K562 (cell line): ENCODE measurements around the gene ETV7. TPM values are rescaled to one million over a fixed set of nuclear protein-coding genes. Genes with fewer than 3 reads are reported as not detected.
A peak's percentile ranks its signal among the peaks of the same experiment; 100 is the strongest.

Source experiments
- ATAC-seq: fragments of 200-7000 bp; cut with Tn5 transposase; 3 replicates; pipeline ENCODE4 v1.9.1; 2020; ENCODE audit warnings: moderate library complexity
- BruUV-seq: library from RNA; stranded (reverse); fragments of 400-500 nt; replicated peaks from 2 replicates; lab custom pipeline; 2021; lab: Mats Ljungman, UMichigan
- CTCF ChIA-PET: fragments of 300-600 bp; formaldehyde crosslinking; extraction: SDS; loops from one replicate; lab custom pipeline; 2021; ENCODE audit warnings: low intra/inter-chr PET ratio; lab: Yijun Ruan, JAX
- POLR2A ChIA-PET: fragments of 300-600, 350-650 bp; sonication (Branson Sonifier 250); formaldehyde crosslinking; extraction: SDS; loops from one replicate; lab custom pipeline; 2021; ENCODE audit warnings: antibody characterized with exemption, inconsistent platforms; lab: Yijun Ruan, JAX
- DNase-seq, 4 experiments: peaks; one replicate each; pipeline versions ENCODE4 v3.0.0 to v3.0.0-alpha.2; 2011 to 2018; ENCODE audit warnings: low spot score in 3 of 4, mixed read lengths in 3 of 4; ENCODE audit errors: extremely low read depth in 1 of 4
- FAIRE-seq: peaks from 2 replicates; lab custom pipeline; 2011; peaks lifted over from hg19 to GRCh38; lab: Jason Lieb, UNC
- H2AFZ ChIP-seq: 2 replicates; pipeline ENCODE4 v1.6.0; 2011; ENCODE audit warnings: low read depth, low read length, control low read depth, inconsistent platforms
- H3K27ac ChIP-seq: fragments of 200-600 bp; 3 replicates; pipeline ENCODE4 v1.8.0; 2011; ENCODE audit warnings: low read depth, mild to moderate bottlenecking, control low read depth, inconsistent platforms, low read length, moderate library complexity, mixed read lengths; ENCODE audit errors: extremely low read depth
- H3K27me3 ChIP-seq, 2 experiments: fragments of 300-600 bp in 1 of 2; 2 replicates in 1 of 2; 3 replicates in 1 of 2; pipeline versions ENCODE4 v1.6.0 to v1.8.0; 2011; ENCODE audit warnings: inconsistent platforms in 2 of 2, low read length in 2 of 2, mild to moderate bottlenecking in 1 of 2, mixed read lengths in 1 of 2, moderate library complexity in 1 of 2; ENCODE audit not compliant: control insufficient read depth in 2 of 2, insufficient read depth in 2 of 2
- H3K36me3 ChIP-seq: fragments of 300-600 bp; 3 replicates; pipeline ENCODE4 v1.8.0; 2011; ENCODE audit warnings: mild to moderate bottlenecking, low read length, inconsistent platforms; ENCODE audit not compliant: control insufficient read depth, insufficient read depth
- H3K4me1 ChIP-seq, 2 experiments: fragments of 200-600 bp in 1 of 2; replicated peaks in 1 of 2; 2 replicates in 1 of 2; 3 replicates in 1 of 2; pipeline versions ENCODE4 v1.5.1 to v1.8.0; 2011; ENCODE audit warnings: inconsistent platforms in 2 of 2, low read length in 2 of 2, mild to moderate bottlenecking in 1 of 2, mixed read lengths in 1 of 2, moderate library complexity in 1 of 2; ENCODE audit not compliant: control insufficient read depth in 2 of 2, insufficient read depth in 2 of 2
- H3K4me2 ChIP-seq: 2 replicates; pipeline ENCODE4 v1.6.1; 2011; ENCODE audit warnings: low read length, control low read depth, inconsistent platforms, mixed read lengths; ENCODE audit not compliant: insufficient read depth
- H3K4me3 ChIP-seq: fragments of 200-600 bp; sonication (generic), shearing (Covaris generic); 2 replicates; pipeline ENCODE4 v1.5.1; 2016; ENCODE audit warnings: control low read depth, inconsistent platforms
- H3K79me2 ChIP-seq: fragments of 200-600 bp; 3 replicates; pipeline ENCODE4 v1.8.0; 2011; ENCODE audit warnings: low read length, inconsistent platforms; ENCODE audit not compliant: control insufficient read depth, insufficient read depth
- H3K9ac ChIP-seq, 2 experiments: 2 replicates each; pipeline versions ENCODE4 v1.6.0 to v1.6.1; 2011; ENCODE audit warnings: low read depth in 2 of 2, low read length in 2 of 2, control low read depth in 1 of 2, inconsistent platforms in 1 of 2, mild to moderate bottlenecking in 1 of 2, mixed read lengths in 1 of 2; ENCODE audit not compliant: insufficient read depth in 1 of 2
- H3K9me1 ChIP-seq: one replicate; pipeline ENCODE4 v1.6.0; 2011; ENCODE audit warnings: inconsistent platforms, mild to moderate bottlenecking, low read length, moderate library complexity; ENCODE audit not compliant: control insufficient read depth, insufficient read depth
- H3K9me3 ChIP-seq: replicated peaks from 2 replicates; pipeline ENCODE4 v1.5.1; 2011; ENCODE audit warnings: low read depth, low read length, inconsistent platforms; ENCODE audit not compliant: control insufficient read depth, insufficient read depth
- H4K20me1 ChIP-seq: replicated peaks from 2 replicates; pipeline ENCODE4 v1.6.1; 2011; ENCODE audit warnings: low read length, inconsistent platforms, mixed read lengths; ENCODE audit not compliant: control insufficient read depth, insufficient read depth
- CREB3 ChIP-seq: fragments of 450-650 bp; conservative IDR thresholded peaks from 2 replicates; pipeline ENCODE4 v1.6.1; 2016; ENCODE audit warnings: missing genetic modification characterization, low read depth, mild to moderate bottlenecking, missing compliant biosample characterization, moderate library complexity
- MAX ChIP-seq: sonication (generic); formaldehyde crosslinking; IDR thresholded peaks from 2 replicates; pipeline ENCODE4 v1.9.0; 2022; ENCODE audit warnings: mild to moderate bottlenecking, missing genetic modification reagents
- PHF8 ChIP-seq: fragments of 200-600 bp; sonication (generic); IDR thresholded peaks from 2 replicates; pipeline ENCODE4 v1.6.1; 2012; ENCODE audit warnings: mixed run types, mild to moderate bottlenecking, inconsistent platforms, low read length, moderate library complexity, borderline replicate concordance
- WGBS: fragments of 100-300 bp; shearing (Covaris generic); methylation state at CpG from one replicate; pipeline ENCODE4 v1.1.6; 2016; ENCODE audit warnings: low coverage, mixed read lengths; ENCODE audit not compliant: insufficient coverage; ENCODE audit errors: missing lambda C conversion rate; 5-methylcytosine and 5-hydroxymethylcytosine counted together
- in situ Hi-C: fragments of 300-500 bp; cut with MboI; formaldehyde crosslinking; loops from 4 replicates; pipeline ENCODE4 v1.15.0; 2018; ENCODE audit warnings: inconsistent platforms, mixed read lengths
- intact Hi-C: fragments of 100-400 bp; cut with micrococcal nuclease; formaldehyde crosslinking; loops from 2 replicates; pipeline ENCODE4 v1.14.2; 2022
- polyA plus RNA-seq, 8 experiments: library from polyadenylated mRNA; depleted of rRNA in 4 of 8; stranded (reverse) in 5 of 8; unstranded in 3 of 8; fragments of >200 nt; fragmentation: Nextera tagmentation in 2 of 8; fragmentation: Illumina TruSeq in 1 of 8; extraction: Ambion mirVana in 2 of 8; extraction: Trizol in 1 of 8; gene quantifications; 2 replicates each; pipeline versions ENCODE4 v1.2.1 to v1.2.3, GENCODE V29; 2011 to 2014; ENCODE audit warnings: inconsistent platforms in 1 of 8, missing spikeins in 1 of 8
- total RNA-seq, 7 experiments: library from RNA; depleted of rRNA in 6 of 7; stranded (reverse); fragments of >200 nt in 6 of 7; fragmentation: Illumina TruSeq in 2 of 7; extraction: Trizol in 2 of 7; gene quantifications; 2 replicates each; pipeline versions ENCODE4 v1.2.1 to v1.2.3, GENCODE V29; 2011 to 2021; ENCODE audit warnings: low replicate concordance in 1 of 7

The ETV7 gene
- total and polyA plus RNA-seq, 9 of the 15 experiments (the other 6 are each of a cell fraction or from before 2014, with no cell fraction given) = 0.07 to 0.22 (median 0.14) TPM; not detected in 3

- H3K9ac ChIP-seq = no peak overlapping the region
- DNase-seq = no peak
- H3K79me2 ChIP-seq = no peaks in the 10 kb centered on the region
- CTCF ChIA-PET = no interaction called here
- in situ Hi-C loops = no loop called here
- WGBS = 5% methylated on average over 14 of the region's 14 CpGs
- no peaks in the 10 kb centered on the region for H3K9me3 ChIP-seq
- H3K4me1 ChIP-seq = peaks cover 4 to 5% of the 10 kb centered on the region in 2 experiments; a peak in 4 of 5 replicates
- peaks cover 13% of the 10 kb centered on the region; the same call in 1 of the 2 replicates for H4K20me1 ChIP-seq
- H3K4me2 ChIP-seq = 0 out of 2 replicates have a peak overlapping the region, but pooled peaks have one; percentile 30
- POLR2A ChIA-PET = interaction anchor here (0.6 kb wide), 1 partner anchor 44 kb away, joined by 3 read pairs; no protein-coding TSS in a partner anchor
- intact Hi-C loops = no loop called here
- no peak overlapping the region for H3K4me3 ChIP-seq
- no peak for ATAC-seq
- TF ChIP-seq MAX (CRISPR knock-in tag) = 0 out of 2 replicates have a peak, but pooled peaks have one; percentile 6
- no peak for TF ChIP-seq PHF8
- TF ChIP-seq CREB3 (tag) = no peak
- no peak overlapping the region for H3K27ac ChIP-seq
- H3K27me3 ChIP-seq = peaks cover 53 to 77% of the 10 kb centered on the region in 2 experiments
- no peaks in the 10 kb centered on the region for H3K36me3 ChIP-seq
- no peaks in the 10 kb centered on the region for H3K9me1 ChIP-seq
- no peak for FAIRE-seq
- H2AFZ ChIP-seq = peak overlapping the region; percentile 44; the same call in 1 of the 2 replicates
- no TSS peak for BruUV-seq
Observed at GRCh38 chr6:36335465-36336207, 51.8 kb downstream of the ETV7 start.
